LNCaP clone FGC (cell line): Measurements from ENCODE around the gene MED31.
"Not testable (repeated sequence)": the region's sequence is repeated elsewhere in the genome, so short reads cannot be mapped to it uniquely, and the experiment has no call there.

ENCODE experiments used
- DNase-seq: peaks from one replicate; pipeline ENCODE4 v3.0.0-alpha.2; 2011; ENCODE audit warnings: low read depth
- H3K4me3 ChIP-seq: 2 replicates; pipeline ENCODE4 v1.5.1; 2011; ENCODE audit warnings: mild to moderate bottlenecking, low read depth, low read length, control low read depth
- TF ChIP-seq, protein P1 (sequence below): IDR thresholded peaks from 2 replicates; pipeline ENCODE4 v1.5.1; 2012; ENCODE audit warnings: mild to moderate bottlenecking; ENCODE audit not compliant: control insufficient read depth, insufficient read depth; ENCODE audit errors: extremely low read depth

MED31 gene

DNA sequence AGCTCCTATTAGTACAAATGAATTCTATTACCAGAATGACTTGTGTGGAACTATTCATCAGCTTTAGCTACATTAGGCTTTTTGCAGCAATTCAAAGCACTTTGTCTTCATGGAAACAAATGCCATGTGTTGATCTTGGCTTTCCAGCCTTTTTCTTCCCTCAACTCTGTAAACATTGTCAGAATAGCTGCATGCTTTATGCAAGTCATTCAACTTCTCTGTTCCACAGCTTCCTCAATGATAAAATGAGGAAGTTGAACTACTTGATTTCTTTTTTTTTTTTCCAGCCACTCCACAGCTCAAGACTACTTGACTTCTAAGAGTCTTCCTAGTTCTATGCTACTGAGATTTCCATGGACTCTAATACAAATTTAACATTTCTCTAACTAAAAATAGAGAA lies 52.0 kb downstream of the MED31 start:
- peak; percentile 68 for DNase-seq
- TF ChIP-seq, protein P1, sequence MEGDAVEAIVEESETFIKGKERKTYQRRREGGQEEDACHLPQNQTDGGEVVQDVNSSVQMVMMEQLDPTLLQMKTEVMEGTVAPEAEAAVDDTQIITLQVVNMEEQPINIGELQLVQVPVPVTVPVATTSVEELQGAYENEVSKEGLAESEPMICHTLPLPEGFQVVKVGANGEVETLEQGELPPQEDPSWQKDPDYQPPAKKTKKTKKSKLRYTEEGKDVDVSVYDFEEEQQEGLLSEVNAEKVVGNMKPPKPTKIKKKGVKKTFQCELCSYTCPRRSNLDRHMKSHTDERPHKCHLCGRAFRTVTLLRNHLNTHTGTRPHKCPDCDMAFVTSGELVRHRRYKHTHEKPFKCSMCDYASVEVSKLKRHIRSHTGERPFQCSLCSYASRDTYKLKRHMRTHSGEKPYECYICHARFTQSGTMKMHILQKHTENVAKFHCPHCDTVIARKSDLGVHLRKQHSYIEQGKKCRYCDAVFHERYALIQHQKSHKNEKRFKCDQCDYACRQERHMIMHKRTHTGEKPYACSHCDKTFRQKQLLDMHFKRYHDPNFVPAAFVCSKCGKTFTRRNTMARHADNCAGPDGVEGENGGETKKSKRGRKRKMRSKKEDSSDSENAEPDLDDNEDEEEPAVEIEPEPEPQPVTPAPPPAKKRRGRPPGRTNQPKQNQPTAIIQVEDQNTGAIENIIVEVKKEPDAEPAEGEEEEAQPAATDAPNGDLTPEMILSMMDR: no peak
- H3K4me3 ChIP-seq: peak overlapping the region; percentile 17

DNA sequence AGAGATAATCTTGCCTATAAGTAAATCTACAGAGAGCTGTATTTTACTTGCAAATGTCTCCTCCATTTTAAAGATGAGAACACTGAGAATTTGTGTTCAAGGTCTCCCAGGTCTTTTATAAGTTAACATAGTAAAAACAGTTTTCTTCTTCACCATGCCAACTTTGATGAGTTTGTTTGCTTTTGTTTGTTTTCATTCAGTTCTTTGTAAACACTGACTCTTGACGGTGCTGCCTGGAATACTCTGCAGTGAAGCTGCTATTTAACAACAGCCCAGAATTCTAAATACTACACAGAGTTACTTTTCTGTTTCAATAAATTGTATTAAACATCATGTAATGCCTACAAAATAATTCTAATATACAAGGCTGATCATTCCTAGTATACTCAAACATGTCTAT lies 53.7 kb downstream of the MED31 start:
- DNase-seq: peak; percentile 59
- TF ChIP-seq, protein P1: no peak
- peak overlapping the region; percentile 25 for H3K4me3 ChIP-seq

DNA sequence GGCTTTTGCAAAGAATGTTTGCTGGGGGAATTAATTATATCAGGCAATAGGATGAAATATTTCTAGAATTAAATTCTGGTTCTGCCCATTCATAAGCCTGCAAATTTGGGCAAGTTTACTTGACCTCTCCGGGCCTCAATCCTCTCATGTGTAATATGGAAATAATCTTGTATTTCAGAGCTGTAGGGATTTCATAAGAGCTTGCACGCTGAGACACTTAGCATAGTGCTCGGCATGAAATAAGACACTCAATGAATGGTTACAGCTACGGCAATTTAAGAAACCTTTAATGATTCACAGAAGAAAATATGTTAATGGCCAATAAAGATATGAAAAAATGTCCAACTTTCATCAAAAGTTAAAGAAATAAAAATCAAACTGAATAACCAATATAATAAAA lies 54.5 kb downstream of the MED31 start:
- TF ChIP-seq, protein P1: no peak

DNA sequence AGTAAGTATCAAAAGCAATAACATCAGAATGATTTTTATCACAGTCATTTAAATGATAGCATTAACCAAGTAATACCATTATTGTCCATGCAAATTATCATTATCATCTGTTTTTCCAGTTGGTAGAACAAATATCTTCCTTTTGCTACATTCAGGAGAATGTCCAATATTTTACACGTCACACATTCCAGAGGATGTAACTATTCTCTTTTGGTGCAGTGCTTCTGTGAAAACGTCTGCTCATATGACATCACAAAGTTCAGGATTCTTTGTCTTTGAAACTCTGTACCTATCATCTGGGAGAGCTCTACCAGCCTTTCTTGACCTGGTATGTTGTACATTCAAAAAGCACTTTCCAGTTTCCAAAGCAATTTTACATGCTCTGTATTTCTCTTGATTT lies 54.9 kb downstream of the MED31 start:
- TF ChIP-seq, protein P1: no peak
- DNase-seq: no peak
- H3K4me3 ChIP-seq: no peak overlapping the region

More for the DNA sequence above, 54.5 kb downstream of the MED31 start:
- no peak overlapping the region for H3K4me3 ChIP-seq
- no peak for DNase-seq

DNA sequence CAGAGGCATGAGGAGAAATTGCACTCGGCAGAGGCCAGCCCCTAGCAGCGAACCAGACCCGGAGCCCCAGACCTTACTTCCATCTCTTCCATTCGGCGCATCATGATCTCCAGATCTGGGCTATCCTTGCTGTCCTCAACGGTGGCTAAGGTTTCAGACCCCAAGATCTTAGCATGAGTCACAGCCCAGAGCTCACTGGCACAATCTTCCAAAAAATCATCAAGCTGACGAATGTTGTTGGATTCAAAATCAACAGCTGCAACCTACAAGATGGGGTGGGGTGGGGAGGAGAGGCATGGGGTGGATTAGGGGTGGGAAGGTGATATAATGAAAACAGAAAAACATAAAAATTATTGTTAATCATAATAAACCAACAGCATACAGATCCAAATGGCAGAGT lies 55.3 kb downstream of the MED31 start:
- TF ChIP-seq, protein P1: no peak
- no peak for DNase-seq
- H3K4me3 ChIP-seq: no peak overlapping the region

DNA sequence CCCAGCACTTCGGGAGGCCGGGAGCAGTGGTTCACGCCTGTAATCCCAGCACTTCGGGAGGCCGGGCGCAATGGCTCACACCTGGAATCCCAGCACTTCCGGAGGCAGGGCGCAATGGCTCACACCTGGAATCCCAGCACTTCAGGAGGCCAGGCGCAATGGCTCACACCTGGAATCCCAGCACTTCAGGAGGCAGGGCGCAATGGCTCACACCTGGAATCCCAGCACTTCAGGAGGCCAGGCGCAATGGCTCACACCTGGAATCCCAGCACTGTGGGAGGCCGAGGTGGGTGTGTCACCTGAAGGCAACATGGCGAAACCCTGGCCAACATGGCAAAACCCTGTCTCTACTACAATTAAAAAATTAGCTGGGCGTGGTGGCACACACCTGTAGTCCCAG lies 58.0 kb downstream of the MED31 start:
- not testable (repeated sequence) for DNase-seq

More for the DNA sequence above, 58.0 kb downstream of the MED31 start:
- H3K4me3 ChIP-seq: not testable (repeated sequence)
